ENCODE measurements around the gene CD2AP. TPM values are rescaled to one million over a fixed set of nuclear protein-coding genes. Genes with fewer than 3 reads are reported as not detected.

CD2AP gene
- total and polyA plus RNA-seq, 2 experiments from 2014 or later = 13.2 to 22.8 TPM

- H3K79me2 ChIP-seq (ENCODE audit: insufficient read depth) = no peaks in the 10 kb centered on the region
- H3K9me2 ChIP-seq (ENCODE audit: insufficient read depth) = no peaks in the 10 kb centered on the region
- no peak for TF ChIP-seq EZH2 (IDR thresholded peaks at IDR 0.05; ENCODE audit: insufficient read depth, poor library complexity, severe bottlenecking)
- TF ChIP-seq EZH2phosphoT487 (IDR thresholded peaks at IDR 0.05; ENCODE audit: insufficient read depth, low read depth) = no peak
- H3K27ac ChIP-seq = no peak overlapping the region
- H3K4me3 ChIP-seq = no peak overlapping the region
- H3K4me1 ChIP-seq (ENCODE audit: insufficient read depth) = no peaks in the 10 kb centered on the region
- H3K4me2 ChIP-seq (ENCODE audit: unreplicated experiment) = no peak overlapping the region
- no peak overlapping the region for H2AFZ ChIP-seq
- H3K9ac ChIP-seq = no peak overlapping the region
- no peaks in the 10 kb centered on the region; the same call in 1 of the 2 replicates for H3F3A ChIP-seq (ENCODE audit: insufficient read depth)
- no peaks in the 10 kb centered on the region for H4K20me1 ChIP-seq (ENCODE audit: insufficient read depth)
- WGBS, 2 experiments (ENCODE audit: low coverage in 1 of 2, low lambda C conversion rate in 2 of 2, missing lambda C conversion rate in 2 of 2) = 97% methylated on average over 2 of the region's 2 CpGs
- in situ Hi-C loops (cut with MboI) = no loop called here
- no peak for DNase-seq
- H3K36me3 ChIP-seq (ENCODE audit: low read depth) = peaks cover 11% of the 10 kb centered on the region
- H3K27me3 ChIP-seq (replicated peaks; ENCODE audit: insufficient read depth) = no peaks in the 10 kb centered on the region
- H3K9me3 ChIP-seq (ENCODE audit: low read depth) = no peaks in the 10 kb centered on the region
These were observed 149.2 kb downstream of the CD2AP start for GRCh38 chr6:47626782-47627181.

- no peak overlapping the region for H2AFZ ChIP-seq
- H3K36me3 ChIP-seq (ENCODE audit: low read depth) = peaks cover 11% of the 10 kb centered on the region
- H3K79me2 ChIP-seq (ENCODE audit: insufficient read depth) = no peaks in the 10 kb centered on the region
- in situ Hi-C loops (cut with MboI) = no loop called here
- no peak for TF ChIP-seq EZH2phosphoT487 (IDR thresholded peaks at IDR 0.05; ENCODE audit: insufficient read depth, low read depth)
- TF ChIP-seq EZH2 (IDR thresholded peaks at IDR 0.05; ENCODE audit: insufficient read depth, poor library complexity, severe bottlenecking) = no peak
- H3K9ac ChIP-seq = no peak overlapping the region
- DNase-seq = no peak
- no peaks in the 10 kb centered on the region; the same call in 1 of the 2 replicates for H3F3A ChIP-seq (ENCODE audit: insufficient read depth)
- no peaks in the 10 kb centered on the region for H4K20me1 ChIP-seq (ENCODE audit: insufficient read depth)
- H3K27me3 ChIP-seq (replicated peaks; ENCODE audit: insufficient read depth) = no peaks in the 10 kb centered on the region
- WGBS, 2 experiments (ENCODE audit: low coverage in 1 of 2, low lambda C conversion rate in 2 of 2, missing lambda C conversion rate in 2 of 2) = 86% methylated on average over 7 of the region's 7 CpGs
- no peak overlapping the region for H3K27ac ChIP-seq
- H3K4me2 ChIP-seq (ENCODE audit: unreplicated experiment) = no peak overlapping the region
- H3K4me1 ChIP-seq (ENCODE audit: insufficient read depth) = no peaks in the 10 kb centered on the region
- H3K9me2 ChIP-seq (ENCODE audit: insufficient read depth) = no peaks in the 10 kb centered on the region
- no peak overlapping the region for H3K4me3 ChIP-seq
- H3K9me3 ChIP-seq (ENCODE audit: low read depth) = no peaks in the 10 kb centered on the region
These were observed 151.1 kb downstream of the CD2AP start for GRCh38 chr6:47628448-47629272.

GRCh38 chr6:47629954-47630353 is 152.4 kb downstream of the CD2AP start:
- Histone ChIP-seq H3K79me2 (ENCODE audit: insufficient read depth) (no peaks in the 10 kb centered on the region), H3K27me3 (replicated peaks; ENCODE audit: insufficient read depth) (no peaks in the 10 kb centered on the region), H3K4me3 (no peak overlapping the region), H3K27ac (no peak overlapping the region), H3K9me3 (ENCODE audit: low read depth) (no peaks in the 10 kb centered on the region), H3K9ac (no peak overlapping the region), H4K20me1 (ENCODE audit: insufficient read depth) (no peaks in the 10 kb centered on the region), H3K4me1 (ENCODE audit: insufficient read depth) (no peaks in the 10 kb centered on the region), H3K4me2 (ENCODE audit: unreplicated experiment) (no peak overlapping the region), H3K9me2 (ENCODE audit: insufficient read depth) (no peaks in the 10 kb centered on the region), H3F3A (ENCODE audit: insufficient read depth) (no peaks in the 10 kb centered on the region; the same call in 1 of the 2 replicates), H3K36me3 (ENCODE audit: low read depth) (peaks cover 2% of the 10 kb centered on the region; the same call in 1 of the 2 replicates), H2AFZ (no peak overlapping the region)
- no peak for DNase-seq
- TF ChIP-seq EZH2 (IDR thresholded peaks at IDR 0.05; ENCODE audit: insufficient read depth, poor library complexity, severe bottlenecking) (no peak), EZH2phosphoT487 (IDR thresholded peaks at IDR 0.05; ENCODE audit: insufficient read depth, low read depth) (no peak)
- WGBS, 2 experiments (ENCODE audit: low coverage in 1 of 2, low lambda C conversion rate in 2 of 2, missing lambda C conversion rate in 2 of 2) = 97 to 98% methylated on average over 4 of the region's 4 CpGs
- in situ Hi-C loops (cut with MboI) = loop anchor here (10.0 kb wide), 1 partner anchor 155 kb away; the partner anchor contains the start of gene OPN5

- Histone ChIP-seq H3K36me3 (ENCODE audit: low read depth) (no peaks in the 10 kb centered on the region), H3K9me2 (ENCODE audit: insufficient read depth) (no peaks in the 10 kb centered on the region), H2AFZ (no peak overlapping the region), H3K79me2 (ENCODE audit: insufficient read depth) (no peaks in the 10 kb centered on the region), H3K4me2 (ENCODE audit: unreplicated experiment) (no peak overlapping the region), H3K9me3 (ENCODE audit: low read depth) (no peaks in the 10 kb centered on the region), H3K4me1 (ENCODE audit: insufficient read depth) (no peaks in the 10 kb centered on the region), H3K27ac (no peak overlapping the region), H3K4me3 (no peak overlapping the region), H3F3A (ENCODE audit: insufficient read depth) (no peaks in the 10 kb centered on the region; the same call in 1 of the 2 replicates), H3K9ac (no peak overlapping the region), H3K27me3 (replicated peaks; ENCODE audit: insufficient read depth) (no peaks in the 10 kb centered on the region), H4K20me1 (ENCODE audit: insufficient read depth) (no peaks in the 10 kb centered on the region)
- DNase-seq = no peak
- in situ Hi-C loops (cut with MboI) = loop anchor here (10.0 kb wide), 1 partner anchor 154 kb away; the partner anchor contains the start of gene OPN5
- WGBS, 2 experiments (ENCODE audit: low coverage in 1 of 2, low lambda C conversion rate in 2 of 2, missing lambda C conversion rate in 2 of 2) = 80 to 84% methylated on average over 3 of the region's 3 CpGs
- TF ChIP-seq EZH2phosphoT487 (IDR thresholded peaks at IDR 0.05; ENCODE audit: insufficient read depth, low read depth) (no peak), EZH2 (IDR thresholded peaks at IDR 0.05; ENCODE audit: insufficient read depth, poor library complexity, severe bottlenecking) (no peak)
These were observed 153.0 kb downstream of the CD2AP start for GRCh38 chr6:47630587-47630986.
